ENCODE measurements around the gene SFXN1. TPM values are rescaled to one million over a fixed set of nuclear protein-coding genes. Genes with fewer than 3 reads are reported as not detected.

The SFXN1 gene
- total RNA-seq, 1 donor from 2014 or later, result 30.1 TPM

DNA sequence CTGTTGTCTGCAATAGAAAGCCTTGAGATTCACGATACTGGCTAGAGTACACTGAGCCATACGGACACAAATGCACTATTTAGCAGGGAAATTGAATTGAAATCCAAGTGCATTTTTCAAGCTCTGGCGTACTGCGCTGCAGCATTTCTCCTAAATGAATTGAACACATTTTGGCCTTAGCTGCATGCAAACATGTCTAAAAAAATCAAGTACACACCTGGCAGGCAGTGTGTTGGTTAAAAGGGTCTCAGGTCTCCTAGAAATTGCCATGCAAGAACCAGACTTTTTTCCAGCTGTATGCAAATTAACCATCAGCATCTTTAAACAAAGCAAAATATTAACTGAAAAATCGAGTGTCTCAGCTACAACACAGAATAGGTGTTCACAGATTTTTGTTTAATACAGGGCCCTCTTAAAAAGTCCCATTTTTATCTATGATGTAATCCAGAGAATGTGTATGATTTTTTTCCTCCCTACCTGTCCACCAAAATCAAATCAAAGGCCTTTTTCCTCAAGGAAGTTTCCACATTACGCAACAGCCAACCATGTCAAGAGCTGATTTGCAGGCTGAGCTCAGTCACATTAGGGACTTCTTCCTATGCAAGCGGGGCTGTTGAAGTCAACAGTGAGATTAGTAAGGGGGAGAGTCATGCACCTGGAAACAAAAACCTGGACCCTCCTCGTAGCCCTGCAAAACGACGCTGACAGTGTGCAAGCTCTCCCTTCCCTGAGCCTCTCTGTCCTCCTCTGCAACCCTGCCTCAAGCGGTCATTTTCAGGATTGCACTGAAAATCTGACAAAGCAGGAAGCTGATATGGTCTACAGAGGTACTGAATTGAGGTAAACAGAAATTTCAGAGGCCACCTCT is 14.1 kb upstream of the SFXN1 start:
- intact Hi-C loops (cut with DNase I), result no loop called here
- no peak for DNase-seq (ENCODE audit: low spot score)

DNA sequence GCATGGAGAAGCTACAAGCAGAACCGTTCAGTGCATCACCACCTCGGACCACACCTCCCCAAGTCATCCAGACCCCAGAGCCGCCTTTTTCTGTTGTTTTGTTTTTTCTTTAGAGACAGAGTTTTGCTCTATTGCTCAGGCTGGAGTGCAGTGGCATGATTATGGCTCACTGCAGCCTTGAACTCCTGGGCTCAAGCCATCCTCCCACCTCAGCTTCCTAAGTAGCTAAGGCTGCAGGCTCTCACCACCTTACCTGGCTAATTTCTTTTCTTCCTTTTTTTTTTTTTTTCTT is 13.5 kb upstream of the SFXN1 start:
- intact Hi-C loops (cut with DNase I), result no loop called here
- no peak for DNase-seq (ENCODE audit: low spot score)

DNA sequence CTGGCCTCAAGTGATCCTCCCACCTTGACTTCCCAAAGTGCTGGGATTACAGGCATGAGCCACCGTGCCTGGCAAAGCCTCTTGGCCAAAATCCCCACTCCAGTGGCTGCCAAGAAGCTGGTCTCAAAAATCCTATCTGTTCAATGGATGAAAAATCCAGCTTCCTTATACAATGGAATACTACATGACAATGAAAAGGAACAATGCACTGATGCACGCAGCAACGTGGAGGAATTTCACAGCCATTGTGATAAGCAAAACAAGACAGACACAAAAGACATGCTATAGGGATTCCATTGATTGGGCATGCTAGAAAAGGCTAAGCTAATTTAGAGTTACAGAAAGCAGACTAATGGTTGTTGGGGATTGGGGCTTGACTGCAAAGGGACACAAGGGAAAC is 13.1 kb upstream of the SFXN1 start:
- no peak for DNase-seq (ENCODE audit: low spot score)
- intact Hi-C loops (cut with DNase I), result no loop called here

DNA sequence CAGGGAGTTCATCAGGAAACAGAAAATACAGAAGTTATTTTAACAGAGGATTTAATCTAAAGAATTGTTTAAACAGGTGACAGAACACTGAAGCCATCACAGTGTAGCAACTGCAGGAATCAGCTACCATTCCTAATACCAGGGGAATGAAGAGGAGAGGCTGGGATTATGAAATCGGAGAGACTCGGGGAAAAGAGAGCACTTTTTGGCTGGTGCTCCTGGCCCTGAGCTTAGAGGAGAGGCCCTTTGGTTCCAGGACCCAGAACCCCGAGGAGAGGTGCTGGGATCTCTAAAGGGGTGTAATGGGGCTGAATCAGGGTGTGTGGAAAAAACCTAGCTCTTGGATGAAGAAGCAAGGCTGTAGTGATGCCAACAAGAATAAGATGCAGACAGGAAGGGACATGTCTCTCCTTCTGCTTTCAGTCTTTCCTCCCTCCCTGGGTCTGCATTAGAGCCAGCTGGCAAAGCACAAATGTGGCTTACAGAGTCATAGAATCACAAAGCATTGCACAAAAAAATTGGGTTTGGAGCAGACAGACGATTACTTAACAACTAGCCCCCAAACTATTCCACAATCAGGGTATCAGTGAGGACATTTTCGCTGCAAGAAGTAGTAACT is 11.6 kb upstream of the SFXN1 start:
- DNase-seq (ENCODE audit: low spot score), result no peak
- intact Hi-C loops (cut with DNase I), result no loop called here

DNA sequence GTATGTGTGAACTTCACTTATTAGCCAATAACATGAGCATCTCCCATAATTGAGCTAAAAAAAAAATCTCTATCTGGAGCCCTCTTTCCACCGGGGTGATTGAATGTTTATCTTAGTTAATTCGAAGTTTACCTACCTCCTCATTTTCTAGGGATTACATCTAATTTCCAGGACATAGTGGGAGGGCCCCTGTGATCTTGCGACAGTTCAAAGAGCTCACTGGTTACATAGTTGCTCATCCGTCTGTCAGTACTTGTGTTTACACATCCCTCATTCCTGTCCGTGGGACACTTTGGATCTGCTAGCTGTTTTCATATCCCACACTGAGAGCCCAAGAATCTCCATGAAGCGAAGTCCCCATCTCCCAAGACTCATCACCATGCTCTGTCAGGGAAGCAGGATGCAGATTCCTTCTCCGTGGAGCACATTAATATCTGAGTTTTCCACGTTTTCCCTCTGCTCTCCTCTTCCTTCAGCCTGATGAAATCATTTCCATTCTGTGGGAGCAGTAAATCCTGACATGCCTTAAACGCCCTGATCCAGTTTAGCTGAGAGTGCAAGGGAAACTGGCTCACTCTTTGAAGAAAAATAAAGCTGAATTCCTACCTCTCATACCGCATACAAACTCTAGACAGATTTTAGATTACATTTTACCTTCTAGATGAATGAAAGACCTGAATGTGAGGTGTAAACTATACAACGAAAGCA is 10.2 kb upstream of the SFXN1 start:
- intact Hi-C loops (cut with DNase I), result no loop called here
- DNase-seq (ENCODE audit: low spot score), result no peak

DNA sequence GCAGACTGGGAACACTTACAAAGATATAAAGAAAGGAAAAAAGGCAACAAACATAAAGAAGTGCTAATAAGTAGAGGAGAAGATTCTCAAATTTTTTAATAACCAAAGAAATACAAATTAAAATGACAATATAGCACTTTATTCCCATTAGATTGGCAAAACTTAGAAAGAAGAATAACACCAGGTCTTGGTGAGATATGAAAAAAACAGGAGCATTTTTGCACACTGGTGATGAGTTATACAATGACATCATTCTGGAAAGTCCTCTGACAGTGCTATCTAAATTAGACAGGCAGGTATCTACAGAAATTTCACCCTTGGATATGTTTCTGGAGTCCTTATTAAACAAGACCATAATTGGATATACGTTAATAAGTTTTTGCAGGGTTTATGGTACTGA is 9.5 kb upstream of the SFXN1 start:
- intact Hi-C loops (cut with DNase I), result no loop called here

DNA sequence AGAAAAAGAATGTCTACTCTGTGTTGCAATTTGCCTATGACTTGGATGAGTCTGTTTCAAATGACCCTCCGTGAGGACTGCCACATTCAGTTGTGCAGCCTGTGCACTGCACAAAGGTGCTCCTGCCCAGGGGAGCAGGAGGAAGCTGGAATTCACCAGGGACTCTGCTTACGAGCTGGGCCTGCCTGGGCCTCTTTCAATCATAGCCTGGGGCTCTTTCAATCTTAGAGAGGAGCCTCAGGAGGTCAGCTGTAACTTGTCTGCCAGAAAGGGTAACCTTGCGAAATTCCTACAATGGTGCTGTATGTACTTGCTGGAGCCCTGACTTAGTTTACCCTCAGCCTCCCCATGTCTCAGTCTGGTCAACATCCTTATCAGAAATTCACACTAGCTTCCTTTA is 8.4 kb upstream of the SFXN1 start:
- no peak for DNase-seq (ENCODE audit: low spot score)
- intact Hi-C loops (cut with DNase I), result no loop called here

More for the DNA sequence above, 9.5 kb upstream of the SFXN1 start:
- DNase-seq (ENCODE audit: low spot score), result no peak

DNA sequence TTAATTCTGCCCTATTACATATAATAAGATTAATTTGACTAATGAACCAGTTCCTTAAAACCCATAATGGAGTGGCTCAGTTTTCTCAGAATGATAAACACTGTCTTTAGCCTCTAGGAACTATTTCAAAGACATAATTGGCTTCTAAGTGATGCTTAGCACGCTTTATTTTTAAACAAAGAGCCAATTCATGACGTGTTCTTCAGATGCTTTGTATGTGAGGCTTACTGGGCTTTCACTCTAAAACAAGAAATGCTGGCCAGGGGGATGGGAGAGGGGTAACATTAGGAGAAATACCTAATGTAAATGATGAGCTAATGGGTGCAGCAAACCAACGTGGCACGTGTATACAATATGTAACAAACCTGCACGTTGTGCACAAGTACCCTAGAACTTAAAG is 7.6 kb upstream of the SFXN1 start:
- no peak for DNase-seq (ENCODE audit: low spot score)
- intact Hi-C loops (cut with DNase I), result no loop called here

DNA sequence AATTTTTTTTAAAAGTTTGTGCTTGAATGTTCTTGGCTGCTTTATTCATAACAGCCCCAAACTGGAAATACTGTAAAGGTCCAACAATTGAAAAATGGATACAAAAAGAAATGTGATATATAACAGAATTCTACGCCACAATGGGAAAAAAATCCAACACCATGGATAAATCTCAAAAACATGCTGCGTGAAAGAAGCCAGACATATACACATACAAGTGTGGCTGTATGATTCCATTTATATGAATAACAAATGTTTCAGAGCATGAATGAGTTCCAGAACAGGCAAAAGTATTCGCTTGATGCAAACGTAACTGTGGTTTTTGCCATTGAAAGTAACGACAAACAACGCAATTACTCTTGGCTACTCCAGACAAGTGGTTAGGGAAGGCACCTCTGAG is 7.2 kb upstream of the SFXN1 start:
- no peak for DNase-seq (ENCODE audit: low spot score)
- intact Hi-C loops (cut with DNase I), result no loop called here

DNA sequence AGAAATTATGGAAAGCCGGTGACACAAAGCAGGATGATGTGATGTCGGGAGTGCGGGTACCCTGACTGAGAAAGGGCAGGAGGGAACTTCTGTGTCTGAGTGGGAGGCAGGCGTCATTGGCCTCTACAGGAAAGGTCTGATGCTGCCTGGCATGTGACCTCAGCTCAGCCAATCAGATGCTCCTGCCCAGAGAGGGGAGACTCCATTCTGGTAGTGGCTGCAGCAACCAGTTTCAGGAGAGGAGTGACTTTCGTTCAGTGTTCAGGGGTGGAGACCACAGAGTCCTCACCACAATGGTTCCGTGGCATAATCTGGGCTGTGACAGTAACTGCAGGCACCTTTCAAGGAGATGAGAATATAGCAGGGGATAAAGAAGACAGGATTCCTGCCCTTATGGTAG is 6.7 kb upstream of the SFXN1 start:
- no peak for DNase-seq (ENCODE audit: low spot score)

DNA sequence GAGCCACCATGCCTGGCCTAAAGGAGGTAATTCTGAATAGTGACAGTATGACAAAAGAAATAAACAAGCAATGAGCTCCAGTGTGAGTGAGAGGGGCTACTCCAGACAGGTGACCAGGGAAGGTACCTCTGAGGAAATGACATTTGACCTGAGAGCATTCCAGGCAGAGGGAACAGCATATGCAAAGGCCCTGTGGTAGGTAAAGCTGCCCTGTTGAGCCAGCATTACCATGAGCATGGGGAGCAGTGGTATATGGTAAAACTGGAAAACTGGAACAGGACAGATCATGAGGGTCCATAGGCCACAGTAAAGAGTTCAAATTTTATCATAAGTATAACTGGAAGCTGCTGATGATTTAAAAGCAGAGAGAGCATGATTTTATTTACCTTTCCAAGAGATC is 6.0 kb upstream of the SFXN1 start:
- no peak for DNase-seq (ENCODE audit: low spot score)
- intact Hi-C loops (cut with DNase I), result no loop called here

More for the DNA sequence above, 6.7 kb upstream of the SFXN1 start:
- intact Hi-C loops (cut with DNase I), result no loop called here

DNA sequence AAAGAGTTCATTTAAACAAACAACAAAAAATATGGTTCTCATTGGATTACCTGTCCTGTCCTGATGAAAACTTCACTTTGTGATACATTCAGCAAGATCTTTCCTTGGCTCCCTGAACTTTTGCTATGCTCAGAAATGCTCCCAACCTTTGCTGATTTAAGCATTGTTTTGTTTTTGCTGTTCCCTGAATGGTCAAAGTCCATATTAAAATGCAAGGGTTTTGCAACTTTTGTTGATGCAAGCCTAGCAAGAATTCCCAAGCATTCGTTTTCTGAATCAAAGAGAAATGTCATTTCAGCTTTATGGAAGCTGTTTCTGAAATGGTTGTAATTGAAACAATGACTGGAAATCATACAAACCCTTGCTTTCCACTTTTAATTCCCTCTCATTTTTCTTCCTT is 3.1 kb upstream of the SFXN1 start:
- DNase-seq (ENCODE audit: low spot score), result no peak
- intact Hi-C loops (cut with DNase I), result no loop called here

DNA sequence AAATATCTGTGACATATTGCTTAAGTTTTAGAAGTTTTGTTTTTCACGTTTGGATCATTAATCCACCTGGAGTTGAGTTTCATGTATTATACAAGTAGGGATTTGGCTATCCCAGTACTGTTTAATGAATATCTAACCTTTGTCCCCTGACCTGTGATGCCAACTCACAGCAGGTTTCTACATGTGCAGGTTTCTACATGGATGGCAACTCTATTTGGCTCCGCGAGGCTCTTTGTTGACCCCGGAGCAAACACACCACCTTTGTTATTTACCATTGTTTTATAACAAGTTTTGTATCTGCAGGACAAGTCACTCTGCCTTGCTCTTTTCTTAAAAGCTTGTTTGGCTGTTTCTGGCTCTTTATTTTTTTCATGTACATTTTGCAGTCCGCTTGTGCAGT is 920 bp upstream of the SFXN1 start:
- intact Hi-C loops (cut with DNase I), result no loop called here
- DNase-seq (ENCODE audit: low spot score), result no peak

DNA sequence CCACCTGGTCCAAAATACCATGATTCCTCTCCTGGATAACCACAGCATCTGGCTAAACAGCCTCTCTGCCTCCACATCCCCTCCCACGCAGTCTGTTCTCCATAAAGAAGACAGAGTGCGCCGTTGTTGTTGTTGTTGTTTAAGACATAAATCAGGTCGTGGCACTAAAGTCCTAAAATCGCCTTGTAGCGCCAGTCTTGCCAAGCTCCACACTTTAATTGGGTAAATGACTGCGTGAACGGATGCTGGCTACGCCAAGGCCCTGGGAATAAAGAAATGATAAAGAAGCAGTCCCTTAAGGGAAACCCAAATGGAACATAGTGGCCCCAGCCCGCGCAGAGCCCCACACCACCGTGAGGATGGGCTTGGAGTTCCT is 364 bp upstream of the SFXN1 start:
- DNase-seq (ENCODE audit: low spot score), result no peak
- intact Hi-C loops (cut with DNase I), result no loop called here

DNA sequence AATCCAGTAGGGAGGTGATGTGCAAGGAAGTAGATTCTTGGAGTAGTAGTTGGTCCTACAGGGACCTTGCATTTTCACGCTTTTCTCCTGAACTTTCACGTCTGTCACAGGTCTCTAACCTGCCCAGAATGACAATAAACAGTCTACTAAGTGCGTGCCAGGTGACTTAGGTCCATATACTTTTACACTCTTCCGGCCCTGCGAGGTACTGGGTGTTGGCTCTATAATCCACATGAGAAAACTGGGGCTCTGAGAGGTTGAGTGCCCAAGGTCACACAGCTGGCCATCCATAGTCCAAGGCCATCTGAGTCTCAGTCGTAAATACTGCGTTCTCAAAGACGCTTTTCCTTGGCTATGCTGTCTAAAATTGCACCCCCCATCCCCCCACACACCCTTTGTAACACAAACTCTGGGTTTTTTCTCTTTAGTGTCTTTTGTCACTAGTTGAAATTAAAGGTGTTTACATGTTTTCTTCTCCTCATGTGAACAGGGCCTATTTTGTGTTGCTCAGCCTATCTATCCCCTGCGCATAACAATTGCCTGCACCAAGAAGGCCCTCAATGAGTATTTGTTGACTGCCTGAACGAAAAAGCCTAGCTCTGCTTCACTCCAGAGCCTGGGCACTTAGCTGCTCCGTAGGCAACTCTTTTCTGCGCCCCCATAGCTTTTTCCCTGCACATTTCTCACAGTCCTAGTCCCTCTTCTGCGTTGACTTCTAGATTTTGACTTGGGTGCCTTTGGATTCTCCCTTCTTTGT is 943 bp downstream of the SFXN1 start:
- no peak for DNase-seq (ENCODE audit: low spot score)
- intact Hi-C loops (cut with DNase I), result no loop called here

DNA sequence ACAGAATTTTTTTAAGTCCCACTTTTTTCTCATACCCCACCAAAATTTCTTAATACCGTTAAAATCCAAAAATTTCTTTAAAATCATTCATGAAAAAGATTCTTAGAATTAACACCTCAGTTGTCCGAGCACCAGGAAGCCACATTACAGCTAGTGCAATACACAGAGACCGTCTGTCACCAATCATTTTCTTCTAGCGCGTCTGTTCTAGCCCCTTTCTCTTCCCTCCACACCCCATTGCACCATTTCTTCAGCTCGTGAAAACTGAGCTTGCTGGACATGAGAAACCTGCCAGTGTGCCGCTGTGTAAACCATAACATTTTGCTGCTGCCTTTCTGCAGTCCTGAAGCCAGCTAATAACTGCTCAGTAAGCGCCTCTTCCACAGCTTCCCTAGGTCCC is 5.0 kb downstream of the SFXN1 start:
- no peak for DNase-seq (ENCODE audit: low spot score)
- intact Hi-C loops (cut with DNase I), result no loop called here

DNA sequence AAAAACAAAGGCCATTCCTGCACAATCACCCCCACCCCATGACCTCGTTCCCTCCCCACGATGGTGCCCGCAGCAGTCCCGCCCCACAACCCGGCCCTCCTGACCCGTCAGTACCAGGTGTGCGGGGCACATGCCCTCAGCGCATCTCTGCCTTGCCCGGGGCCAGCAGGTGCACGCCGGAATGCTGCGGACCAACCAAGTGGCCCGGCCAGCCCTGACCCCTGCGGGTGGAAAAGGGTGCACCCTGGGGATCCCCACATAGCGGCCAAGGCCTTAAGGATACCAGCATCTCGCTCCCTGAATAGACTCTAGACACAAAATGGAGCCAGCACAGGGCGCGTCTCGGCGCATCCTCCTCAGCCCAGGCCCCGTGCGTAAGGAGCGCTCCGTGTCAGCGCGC is 6.0 kb downstream of the SFXN1 start:
- DNase-seq (ENCODE audit: low spot score), result no peak
- intact Hi-C loops (cut with DNase I), result no loop called here

DNA sequence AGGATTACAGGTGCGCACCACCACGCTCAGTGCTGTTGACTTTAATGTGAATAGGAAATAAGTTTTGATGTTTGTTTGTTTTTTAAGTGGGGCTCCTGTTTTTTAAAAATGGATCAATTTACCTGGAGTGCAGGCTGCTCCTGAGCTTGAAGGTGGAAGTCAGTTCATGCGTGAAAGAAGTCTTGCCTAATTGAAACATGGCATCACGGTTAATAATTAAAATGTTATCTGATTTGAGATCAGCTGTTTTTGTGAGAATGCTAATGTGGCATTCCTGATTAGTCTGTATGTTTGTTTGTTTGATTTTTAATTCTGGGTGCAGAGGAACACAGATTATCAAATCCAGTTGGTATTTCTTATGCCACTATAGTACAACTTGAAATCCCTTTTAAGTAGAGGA is 6.5 kb downstream of the SFXN1 start:
- DNase-seq (ENCODE audit: low spot score), result no peak
- intact Hi-C loops (cut with DNase I), result no loop called here

DNA sequence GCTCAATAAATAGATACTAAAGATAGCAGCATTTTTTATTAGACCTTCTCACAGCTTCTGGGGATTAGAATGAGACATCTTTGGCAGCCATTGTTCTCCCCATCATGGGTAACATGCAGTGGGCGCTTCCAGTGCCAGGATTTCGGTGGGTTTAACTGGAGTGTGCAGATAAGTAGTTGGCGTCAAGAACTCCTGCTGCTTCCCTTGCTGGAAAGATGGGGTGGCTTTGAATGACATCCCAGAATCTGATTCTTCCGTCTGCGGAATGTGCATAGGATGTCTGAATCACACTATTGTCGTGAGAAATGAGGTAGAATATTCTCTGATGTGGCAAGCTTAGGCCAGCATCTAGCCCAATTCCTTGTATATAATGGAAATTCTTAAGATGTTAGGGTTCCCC is 7.3 kb downstream of the SFXN1 start:
- DNase-seq (ENCODE audit: low spot score), result no peak
- intact Hi-C loops (cut with DNase I), result no loop called here

DNA sequence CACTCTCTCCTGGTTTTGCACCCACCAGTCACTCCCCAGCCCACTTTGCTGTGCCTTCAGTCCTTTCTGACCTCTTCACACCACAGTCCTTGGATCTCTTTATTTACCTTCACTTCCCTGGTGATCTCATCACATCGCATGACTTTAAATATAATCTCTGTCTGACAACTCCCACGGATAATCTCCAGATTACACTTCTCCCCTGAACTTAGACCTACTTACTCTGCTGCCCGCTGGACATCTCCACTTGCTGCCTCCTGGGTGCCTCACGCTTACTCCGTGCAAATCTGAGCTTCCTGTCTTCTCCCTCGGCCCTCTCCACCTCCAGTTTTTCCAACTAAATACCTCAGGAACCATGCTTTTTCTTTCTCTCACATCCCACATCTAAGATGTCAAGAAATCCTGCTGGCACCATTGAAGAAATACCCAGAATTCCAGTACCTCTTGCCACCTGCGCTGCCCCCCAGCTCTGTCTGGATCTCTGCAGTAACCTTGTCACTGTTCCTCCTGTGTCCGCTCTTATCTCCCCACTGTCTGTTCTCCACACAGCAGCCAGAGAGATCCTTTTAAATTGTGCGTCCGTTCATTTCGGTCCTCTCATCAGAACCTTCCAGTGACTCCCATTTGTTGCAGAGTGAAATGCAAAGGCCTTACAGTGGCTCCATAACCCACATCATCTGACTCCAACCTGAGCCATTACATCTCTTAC is 9.3 kb downstream of the SFXN1 start:
- intact Hi-C loops (cut with DNase I), result no loop called here
- DNase-seq (ENCODE audit: low spot score), result no peak
